GM21529 (cell line): ENCODE data around the gene PCSK2.

Experiments used
- ATAC-seq: cut with Tn5 transposase; IDR thresholded peaks from one replicate; pipeline ENCODE4 v1.9.1; 2021; ENCODE audit not compliant: unreplicated experiment

Gene PCSK2

DNA sequence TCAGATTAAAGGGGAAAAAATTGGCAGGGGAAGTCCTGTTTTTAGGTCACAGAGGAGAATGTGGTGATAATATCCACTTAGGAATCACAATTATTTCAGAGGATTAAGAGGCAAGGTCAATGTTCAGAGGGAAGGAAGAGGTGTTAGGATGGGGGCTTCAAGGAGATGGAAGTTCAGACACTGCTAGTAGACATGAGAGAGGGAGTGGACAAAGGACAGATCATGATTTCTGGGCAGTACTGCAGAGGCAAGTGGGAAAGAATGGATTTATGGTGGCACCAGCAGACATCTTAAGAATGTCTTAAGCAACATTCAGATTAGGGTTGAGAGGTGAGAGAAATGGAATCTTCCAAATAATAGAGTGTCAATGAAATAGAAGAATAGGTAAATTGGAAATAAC, 9.9 kb downstream of the PCSK2 start:
- no peak for ATAC-seq

DNA sequence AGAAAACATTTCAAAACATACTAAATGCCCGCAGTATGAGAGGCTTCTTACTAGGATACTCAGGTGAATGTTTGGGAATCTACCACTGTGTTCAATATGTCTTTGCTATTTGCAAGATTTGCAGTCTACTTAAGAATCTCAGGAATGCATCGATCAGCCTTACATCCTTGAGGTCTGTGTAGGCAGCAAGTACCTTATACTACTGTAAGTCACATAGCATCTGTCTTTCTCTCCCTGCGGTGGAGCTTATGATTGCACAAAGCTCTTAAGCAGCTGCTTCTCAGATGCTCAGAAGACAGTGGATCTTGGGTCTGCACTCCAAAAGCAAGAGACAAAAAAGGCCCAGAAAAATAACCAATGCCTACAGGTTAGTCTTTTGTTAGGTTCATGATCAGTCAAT, 21.4 kb downstream of the PCSK2 start:
- ATAC-seq = no peak

GRCh38 chr20:17262786-17263185, 35.9 kb downstream of the PCSK2 start:
- no peak for ATAC-seq

DNA sequence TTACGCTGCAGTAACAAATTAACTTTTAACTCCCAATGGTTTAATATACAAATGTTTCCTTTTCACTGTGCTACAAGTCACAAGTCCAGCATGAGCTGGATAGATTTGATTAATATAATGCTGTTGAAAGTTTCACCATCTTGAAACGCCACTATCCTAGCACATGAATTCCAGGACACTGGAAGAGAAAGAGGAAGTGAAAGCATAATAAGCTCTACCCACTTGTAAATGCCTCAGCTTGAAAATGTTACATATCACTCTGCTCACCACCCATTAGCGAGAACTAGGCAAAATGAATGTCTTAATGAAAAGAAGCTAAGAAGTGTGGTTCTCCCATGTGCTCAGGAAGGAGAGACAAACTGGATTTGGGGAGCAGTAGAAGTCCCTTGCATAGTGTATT, 46.9 kb downstream of the PCSK2 start:
- ATAC-seq = no peak

DNA sequence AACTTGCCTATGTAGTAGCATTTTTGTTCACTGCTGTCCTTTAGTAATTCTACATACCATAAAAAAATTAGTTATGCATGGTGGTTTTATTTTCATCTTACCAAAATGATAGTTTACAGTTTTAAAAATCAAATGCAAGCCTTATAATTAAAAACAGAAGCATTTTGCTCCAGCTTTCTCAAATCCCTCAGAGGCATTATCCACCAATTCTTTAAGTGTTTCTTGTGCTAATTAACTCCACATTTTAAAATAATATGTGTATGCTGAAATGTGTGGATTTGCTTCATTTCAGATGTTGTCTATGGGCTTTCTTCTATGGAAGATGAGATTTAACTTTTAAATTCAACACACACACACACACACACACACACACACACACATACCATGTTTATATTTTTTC, 49.3 kb downstream of the PCSK2 start:
- ATAC-seq = no peak

DNA sequence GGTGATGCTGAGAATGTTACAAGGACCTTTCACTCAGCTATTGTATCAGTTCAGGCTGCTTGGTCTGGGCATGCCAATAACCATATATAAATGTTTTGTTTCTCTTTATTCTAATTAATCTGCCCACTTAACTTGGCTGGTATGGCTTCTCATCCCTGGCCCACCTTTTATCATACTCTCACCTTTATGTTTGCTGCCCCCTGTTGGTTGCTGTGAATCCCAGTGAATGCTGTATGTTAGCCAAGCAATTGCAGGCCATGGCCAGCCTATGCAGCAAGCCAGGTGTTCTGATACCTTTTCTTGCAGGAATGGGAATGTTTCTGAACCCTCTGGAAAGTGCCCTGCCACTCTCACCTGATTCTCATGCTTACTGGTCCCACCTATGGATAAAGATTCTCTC, 54.6 kb downstream of the PCSK2 start:
- ATAC-seq = no peak

- no peak for ATAC-seq
These were observed 55.7 kb downstream of the PCSK2 start for GRCh38 chr20:17282501-17282900.

- ATAC-seq = no peak
These were observed 60.7 kb downstream of the PCSK2 start for GRCh38 chr20:17287503-17287902.

DNA sequence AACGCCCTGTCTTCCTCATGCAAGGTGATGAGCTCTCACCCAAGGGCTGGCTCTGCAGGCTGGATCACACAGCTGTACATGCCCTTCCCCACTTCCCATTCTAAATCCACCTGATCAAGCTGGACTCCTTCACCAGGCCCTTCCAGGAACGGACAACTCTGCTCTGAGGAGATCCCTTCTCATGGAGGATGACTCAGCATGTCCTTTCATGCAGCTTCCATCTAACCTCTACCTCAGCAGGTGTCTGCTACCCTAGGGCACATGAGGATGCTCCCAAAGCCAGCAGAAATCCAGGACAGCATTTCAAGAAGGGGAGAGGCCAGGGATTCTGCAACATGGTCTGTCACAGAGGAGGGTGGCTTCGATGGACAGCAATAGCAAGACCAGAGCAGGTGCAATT, 61.2 kb downstream of the PCSK2 start:
- no peak for ATAC-seq

DNA sequence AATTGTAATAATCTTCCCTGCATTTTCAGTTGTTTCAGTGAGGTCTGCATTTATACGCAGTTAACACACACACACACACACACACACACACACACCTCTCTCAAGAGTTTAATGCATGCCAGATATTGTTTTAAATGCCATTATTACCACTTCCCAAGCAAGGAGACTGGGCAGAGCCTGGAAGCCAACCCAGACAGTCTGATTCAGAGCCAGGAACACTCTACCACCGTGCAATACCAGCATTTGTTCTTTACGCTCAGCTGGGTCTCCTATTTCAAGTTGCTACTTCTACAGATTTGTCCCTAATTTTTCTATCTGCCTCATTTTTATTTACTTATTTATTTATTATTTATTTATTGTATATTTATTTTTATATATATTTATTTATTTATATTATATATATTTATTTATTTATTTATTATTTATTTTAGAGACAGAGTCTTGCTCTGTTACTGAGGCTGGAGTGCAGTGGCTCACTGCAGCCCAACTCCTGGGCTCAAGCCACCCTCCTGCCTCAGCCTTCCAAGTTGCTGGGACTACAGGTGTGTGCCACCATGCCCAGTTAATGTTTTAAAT, 68.4 kb downstream of the PCSK2 start:
- ATAC-seq = no peak

DNA sequence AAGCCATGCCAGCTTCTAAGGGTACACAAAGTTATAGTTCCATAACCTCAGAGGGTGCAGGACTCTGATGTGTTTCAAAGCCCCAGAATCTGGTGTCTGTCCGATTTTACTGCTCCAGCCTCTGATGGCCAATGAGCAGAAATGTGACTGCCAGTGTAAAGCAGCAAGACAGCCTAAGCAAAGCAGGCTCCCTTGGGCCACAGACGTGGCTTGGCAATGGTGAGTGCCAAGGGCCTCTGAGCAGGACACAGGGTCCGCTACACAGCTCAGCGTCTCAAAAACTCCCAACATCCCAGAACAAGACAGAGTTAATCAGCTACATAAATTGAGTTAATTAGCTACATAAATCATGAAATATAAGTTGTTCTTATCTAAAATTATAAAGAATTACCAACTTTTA, 69.2 kb downstream of the PCSK2 start:
- no peak for ATAC-seq

GRCh38 chr20:17298171-17298570, 71.3 kb downstream of the PCSK2 start:
- ATAC-seq = no peak

- no peak for ATAC-seq
These were observed 71.9 kb downstream of the PCSK2 start for GRCh38 chr20:17298751-17299150.

- ATAC-seq = no peak
These were observed 73.3 kb downstream of the PCSK2 start for GRCh38 chr20:17300113-17300512.

GRCh38 chr20:17304774-17305173, 77.9 kb downstream of the PCSK2 start:
- ATAC-seq = no peak

GRCh38 chr20:17306427-17306826, 79.6 kb downstream of the PCSK2 start:
- no peak for ATAC-seq

DNA sequence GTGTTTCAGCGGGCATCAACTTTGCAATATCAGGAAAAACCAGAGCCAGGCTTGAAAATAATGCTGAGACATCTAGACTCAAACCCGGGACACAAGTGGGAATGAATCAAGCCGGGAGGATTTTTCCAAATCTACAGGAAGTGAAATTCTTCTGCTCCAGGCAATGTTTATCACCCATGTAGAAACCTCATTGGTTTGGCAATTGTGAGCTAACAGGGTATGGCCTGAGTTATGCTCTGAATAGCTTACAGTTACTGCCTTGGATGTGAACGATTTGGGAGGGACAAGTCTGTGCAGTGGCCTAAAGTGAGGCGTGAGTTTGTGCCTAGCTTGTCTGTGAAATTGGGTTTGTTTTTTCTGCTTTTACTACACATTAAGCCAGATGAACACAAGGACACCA, 87.4 kb downstream of the PCSK2 start:
- ATAC-seq = no peak

DNA sequence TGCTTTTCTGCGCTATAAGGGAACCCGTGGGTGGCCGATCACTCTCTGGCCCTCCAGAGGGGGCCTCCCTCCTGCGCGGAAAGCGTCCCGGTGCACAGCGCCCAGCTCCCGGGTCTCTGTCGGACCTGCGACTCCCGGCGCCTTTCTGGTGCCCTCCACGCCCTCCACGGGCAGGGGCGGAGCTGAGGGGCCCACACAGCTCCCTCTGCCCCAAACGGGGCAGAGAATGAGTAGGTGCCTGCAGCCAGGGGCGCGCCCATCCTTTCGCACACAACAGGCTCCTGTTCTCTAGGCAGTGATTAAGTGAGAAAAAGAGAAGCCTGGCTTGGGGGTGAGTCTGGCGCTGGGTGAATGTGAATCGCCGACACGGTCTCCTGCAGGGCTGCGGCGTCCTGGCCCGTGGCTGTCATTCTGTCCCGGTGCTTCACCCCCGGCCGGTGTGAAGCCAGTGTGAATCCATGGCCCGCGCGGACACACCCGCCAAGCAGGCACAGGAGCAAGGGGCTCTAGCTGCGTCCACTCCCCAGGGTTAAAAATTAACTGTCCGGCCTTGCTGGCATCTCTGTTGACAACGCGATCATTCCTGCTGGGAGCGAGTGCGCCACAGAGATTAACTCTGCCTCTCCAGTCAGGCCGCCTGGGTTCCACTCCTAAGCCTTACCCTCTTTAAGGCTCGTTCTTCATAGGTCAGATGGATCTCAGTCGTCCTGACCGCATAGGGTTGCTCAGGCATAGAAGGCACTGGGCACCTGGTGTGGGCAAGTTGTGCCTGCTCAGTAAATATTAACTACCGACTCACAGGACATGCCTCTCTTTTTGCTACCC, 88.8 kb downstream of the PCSK2 start:
- ATAC-seq = no peak

DNA sequence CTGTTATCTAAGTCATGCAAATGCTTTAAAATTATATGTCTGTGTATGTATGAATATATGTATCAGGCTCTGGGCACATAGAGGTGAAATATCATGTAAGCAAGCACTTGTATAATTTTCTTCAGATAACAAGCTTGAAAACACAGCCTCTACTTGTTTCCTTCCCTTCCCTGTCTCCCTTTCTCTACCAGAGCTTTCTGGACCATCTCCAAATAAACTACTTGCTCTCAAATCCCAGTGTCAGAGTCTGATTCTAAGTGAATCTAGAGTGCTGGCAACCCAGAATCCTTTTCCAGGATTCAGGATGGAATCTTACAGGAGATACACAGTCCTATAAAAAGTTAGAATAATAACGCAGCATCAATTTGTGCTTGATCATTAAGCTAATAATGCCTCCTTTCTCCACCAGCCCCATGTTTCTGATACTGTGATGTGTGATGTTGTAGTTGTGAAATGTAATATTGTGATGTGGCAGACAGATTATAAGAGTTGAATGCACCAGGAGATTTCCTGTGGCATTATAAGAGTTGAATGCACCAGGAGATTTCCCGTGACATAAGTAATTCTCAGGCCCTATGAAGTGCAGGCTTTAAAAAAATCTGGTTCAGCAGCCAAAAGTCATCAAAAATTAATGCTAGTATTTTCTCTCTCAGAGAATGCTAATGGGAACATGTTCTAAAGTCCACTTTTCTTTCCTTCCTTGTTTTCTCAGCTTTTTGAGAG, 89.6 kb downstream of the PCSK2 start:
- no peak for ATAC-seq

DNA sequence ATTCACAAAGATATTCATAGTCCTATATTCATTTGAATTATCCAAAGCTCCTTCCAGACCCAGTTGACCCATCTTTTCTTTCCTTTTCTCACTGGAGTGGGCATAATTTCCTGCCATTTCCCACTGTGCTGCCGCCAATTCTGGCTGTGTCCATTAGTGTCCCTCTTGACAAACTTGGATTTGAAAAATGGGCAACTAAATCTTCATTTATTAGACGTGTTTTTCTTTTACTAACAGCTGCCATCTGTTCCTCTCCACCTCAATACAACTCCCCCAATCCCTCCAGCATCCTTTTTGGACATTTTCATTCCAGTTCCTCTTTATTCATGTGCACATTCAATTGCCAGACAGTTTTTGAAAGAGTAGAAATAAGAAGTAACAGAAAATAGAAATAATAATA, 90.5 kb downstream of the PCSK2 start:
- ATAC-seq = no peak

DNA sequence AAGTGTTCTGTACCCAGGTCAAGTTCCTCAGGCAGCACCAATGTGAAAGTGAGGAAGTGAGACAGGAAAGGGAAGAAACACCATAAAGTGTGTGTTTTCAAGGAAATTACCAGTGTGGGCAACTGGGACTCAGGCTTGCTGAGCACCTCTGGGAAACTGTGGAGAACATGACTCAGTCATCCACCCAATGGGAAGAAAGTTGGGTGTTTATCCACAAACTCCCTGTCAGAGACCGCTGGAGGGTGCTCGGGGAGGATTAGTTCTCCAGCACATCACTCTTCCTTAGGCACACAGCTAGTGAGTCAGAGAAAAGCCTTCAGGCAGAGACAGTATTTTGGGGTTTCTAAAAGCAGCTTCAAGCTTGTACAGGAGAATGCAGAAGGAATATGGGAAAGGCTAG, 93.6 kb downstream of the PCSK2 start:
- no peak for ATAC-seq

- ATAC-seq = no peak
These were observed 99.3 kb downstream of the PCSK2 start for GRCh38 chr20:17326096-17326495.
